IMR-90 (cell line): ENCODE results near the gene OR2M7. TPM values are rescaled to one million over a fixed set of nuclear protein-coding genes. Genes with fewer than 3 reads are reported as not detected.
"Not testable (repeated sequence)": the region's sequence is repeated elsewhere in the genome, so short reads cannot be mapped to it uniquely, and the experiment has no call there.

Experiments used
- ATAC-seq: fragments of 200-7000 bp; cut with Tn5 transposase; 2 replicates; pipeline ENCODE4 v1.9.1; 2020; ENCODE audit warnings: low read depth, mild to moderate bottlenecking, moderate library complexity
- BruUV-seq: library from RNA; stranded (reverse); fragments of 400-500 nt; replicated peaks from 2 replicates; lab custom pipeline; 2021; lab: Mats Ljungman, UMichigan
- CTCF ChIA-PET: fragments of 300-600 bp; formaldehyde crosslinking; extraction: SDS; loops from one replicate; lab custom pipeline; 2021; ENCODE audit warnings: antibody characterized with exemption; lab: Yijun Ruan, JAX
- POLR2A ChIA-PET: fragments of 300-600 bp; sonication (Branson Sonifier 250); formaldehyde crosslinking; loops from one replicate; lab custom pipeline; 2022; ENCODE audit warnings: antibody characterized with exemption; ENCODE audit not compliant: unreplicated experiment; lab: Charles Lee
- DNase-seq: peaks from one replicate; pipeline ENCODE4 v3.0.0; 2013
- H2AFZ ChIP-seq: replicated peaks from 2 replicates; pipeline ENCODE3; 2013; ENCODE audit warnings: low read length, mild to moderate bottlenecking; ENCODE audit not compliant: poor library complexity
- H2AK5ac ChIP-seq: 2 replicates; pipeline ENCODE4 v1.6.1; 2013; ENCODE audit warnings: low read depth, low read length, inconsistent platforms
- H2AK9ac ChIP-seq: replicated peaks from 2 replicates; pipeline ENCODE3; 2013; ENCODE audit warnings: mild to moderate bottlenecking, low read depth, low read length, moderate library complexity; ENCODE audit not compliant: poor library complexity
- H2BK120ac ChIP-seq: 2 replicates; pipeline ENCODE4 v1.6.1; 2013; ENCODE audit warnings: low read depth, low read length, inconsistent platforms
- H2BK15ac ChIP-seq: 3 replicates; pipeline ENCODE4 v1.6.1; 2013; ENCODE audit warnings: low read depth, low read length, inconsistent platforms
- H2BK20ac ChIP-seq: 2 replicates; pipeline ENCODE4 v1.6.1; 2013; ENCODE audit warnings: low read depth, mild to moderate bottlenecking, inconsistent platforms, low read length, moderate library complexity
- H2BK5ac ChIP-seq: 2 replicates; pipeline ENCODE4 v1.6.1; 2013; ENCODE audit warnings: mild to moderate bottlenecking, low read depth, low read length, inconsistent platforms; ENCODE audit not compliant: poor library complexity, severe bottlenecking
- H3K14ac ChIP-seq: replicated peaks from 2 replicates; pipeline ENCODE4 v1.6.1; 2013; ENCODE audit warnings: low read depth, low read length, inconsistent platforms
- H3K18ac ChIP-seq: 2 replicates; pipeline ENCODE4 v1.6.1; 2013; ENCODE audit warnings: low read depth, low read length, control low read depth
- H3K23ac ChIP-seq: 2 replicates; pipeline ENCODE4 v1.6.1; 2013; ENCODE audit warnings: low read depth, low read length, inconsistent platforms
- H3K27ac ChIP-seq: 2 replicates; pipeline ENCODE4 v1.5.1; 2013; ENCODE audit warnings: mild to moderate bottlenecking, control low read depth, low read length; ENCODE audit not compliant: insufficient read depth
- H3K27me3 ChIP-seq: 2 replicates; pipeline ENCODE4 v1.6.1; 2013; ENCODE audit warnings: low read length; ENCODE audit not compliant: control insufficient read depth, insufficient read depth
- H3K36me3 ChIP-seq: 2 replicates; pipeline ENCODE4 v1.6.1; 2013; ENCODE audit warnings: low read length, mixed read lengths; ENCODE audit not compliant: control insufficient read depth, insufficient read depth
- H3K4ac ChIP-seq: 2 replicates; pipeline ENCODE4 v1.6.1; 2013; ENCODE audit warnings: low read depth, low read length, inconsistent platforms
- H3K4me1 ChIP-seq: 2 replicates; pipeline ENCODE4 v1.6.1; 2013; ENCODE audit warnings: low read length, mixed read lengths; ENCODE audit not compliant: control insufficient read depth, insufficient read depth
- H3K4me2 ChIP-seq: 2 replicates; pipeline ENCODE4 v1.6.1; 2013; ENCODE audit warnings: low read depth, mild to moderate bottlenecking, control low read depth, low read length, moderate library complexity
- H3K4me3 ChIP-seq: 2 replicates; pipeline ENCODE4 v1.5.1; 2013; ENCODE audit warnings: low read depth, mild to moderate bottlenecking, control low read depth, low read length, moderate library complexity; ENCODE audit not compliant: insufficient read depth
- H3K56ac ChIP-seq: 2 replicates; pipeline ENCODE4 v1.6.1; 2013; ENCODE audit warnings: low read length, inconsistent platforms; ENCODE audit not compliant: insufficient read depth; ENCODE audit errors: extremely low read depth
- H3K79me1 ChIP-seq, 2 experiments: 2 replicates each; pipeline ENCODE4 v1.6.1; 2013; ENCODE audit warnings: low read length in 2 of 2, inconsistent platforms in 1 of 2, low read depth in 1 of 2
- H3K9ac ChIP-seq: 2 replicates; pipeline ENCODE4 v1.6.1; 2013; ENCODE audit warnings: low read depth, low read length, control low read depth
- H3K9me1 ChIP-seq: 2 replicates; pipeline ENCODE4 v1.6.1; 2013; ENCODE audit warnings: low read length, inconsistent platforms; ENCODE audit not compliant: insufficient read depth
- H3K9me3 ChIP-seq: 2 replicates; pipeline ENCODE4 v1.6.1; 2013; ENCODE audit warnings: low read length; ENCODE audit not compliant: control insufficient read depth, insufficient read depth
- H4K20me1 ChIP-seq: 2 replicates; pipeline ENCODE4 v1.6.1; 2013; ENCODE audit warnings: low read length, inconsistent platforms; ENCODE audit not compliant: insufficient read depth
- H4K5ac ChIP-seq: 2 replicates; pipeline ENCODE4 v1.6.1; 2013; ENCODE audit warnings: mild to moderate bottlenecking, low read depth, low read length, control low read depth
- H4K8ac ChIP-seq, 2 experiments: 2 replicates each; pipeline ENCODE4 v1.6.1; 2013; ENCODE audit warnings: low read depth in 2 of 2, low read length in 2 of 2, control low read depth in 1 of 2, inconsistent platforms in 1 of 2
- H4K91ac ChIP-seq: 2 replicates; pipeline ENCODE4 v1.6.1; 2013; ENCODE audit warnings: low read depth, low read length, inconsistent platforms; ENCODE audit not compliant: insufficient read depth
- WGBS, 2 experiments: methylation state at CpG; one replicate each; pipeline versions ENCODE4 v1.1.5 to v1.1.7; 2013; ENCODE audit warnings: missing lambda C conversion rate in 2 of 2; ENCODE audit not compliant: insufficient read length in 1 of 2; ENCODE audit errors: extremely low coverage in 2 of 2; 5-methylcytosine and 5-hydroxymethylcytosine counted together
- dilution Hi-C: fragments of 300-500 bp; cut with HindIII; formaldehyde crosslinking; loops from one replicate; pipeline ENCODE4 v1.14.3; 2018; ENCODE audit warnings: low sequenced_read_pairs; ENCODE audit not compliant: unreplicated experiment
- in situ Hi-C: fragments of 300-500 bp; cut with MboI; formaldehyde crosslinking; loops from 3 replicates; pipeline ENCODE4 v1.14.3; 2019; ENCODE audit warnings: low sequenced_read_pairs, inconsistent platforms, mixed read lengths
- intact Hi-C: fragments of 100-400 bp; cut with micrococcal nuclease; formaldehyde crosslinking; loops from 2 replicates; pipeline ENCODE4 v1.10.0; 2022
- polyA plus RNA-seq, 3 experiments: library from polyadenylated mRNA; depleted of rRNA; stranded (reverse); fragments of >200 nt; gene quantifications; 2 replicates each; pipeline ENCODE4 v1.2.3, GENCODE V29; 2012; ENCODE audit warnings: low replicate concordance in 1 of 3
- total RNA-seq: library from RNA; depleted of rRNA; stranded (reverse); fragments of >200 nt; gene quantifications from 2 replicates; pipeline ENCODE4 v1.2.3, GENCODE V29; 2012

Gene OR2M7
- total and polyA plus RNA-seq, 2 of the 4 experiments (the other 2 are of a cell fraction): not detected

DNA sequence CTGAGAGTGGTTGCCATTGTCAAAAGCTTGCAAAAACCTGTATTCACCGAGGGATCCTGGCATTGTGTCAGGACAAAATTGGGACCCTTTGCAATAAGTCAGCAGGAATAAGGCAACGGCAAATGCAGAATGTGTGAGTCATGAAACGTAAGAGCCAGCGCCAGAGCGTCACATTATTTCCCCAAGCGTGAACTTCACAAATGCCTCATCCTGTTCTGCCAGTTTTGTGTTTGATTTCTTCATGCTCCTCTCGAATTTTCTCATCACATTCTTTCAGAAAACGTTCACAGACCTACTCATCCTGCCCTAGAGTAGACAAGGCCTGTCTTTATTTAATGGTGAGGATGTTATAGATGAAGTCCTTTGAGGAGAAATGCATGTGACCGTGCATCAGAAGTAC is 18.7 kb downstream of the OR2M7 start:
- CTCF ChIA-PET, H3K27ac ChIP-seq, H2AK5ac ChIP-seq, H3K23ac ChIP-seq, H3K4me3 ChIP-seq, H4K5ac ChIP-seq, H3K9me1 ChIP-seq, POLR2A ChIA-PET, H2BK5ac ChIP-seq, H3K4me2 ChIP-seq, H3K4me1 ChIP-seq, H3K79me1 ChIP-seq, H2AK9ac ChIP-seq, in situ Hi-C loops, H2BK20ac ChIP-seq, H3K56ac ChIP-seq, H2BK120ac ChIP-seq, H4K8ac ChIP-seq, H3K9ac ChIP-seq, H3K14ac ChIP-seq, H2BK15ac ChIP-seq, H4K91ac ChIP-seq, H3K36me3 ChIP-seq, H2AFZ ChIP-seq, BruUV-seq, H3K27me3 ChIP-seq, H4K20me1 ChIP-seq, intact Hi-C loops, H3K18ac ChIP-seq, H3K4ac ChIP-seq, DNase-seq, H3K9me3 ChIP-seq, ATAC-seq, dilution Hi-C loops: not testable (repeated sequence)
- no CpG with 5 or more reads among the region's 9 CpGs for WGBS, 2 experiments
